HCT116 (cell line): ENCODE data around the gene GP1BB. TPM values are rescaled to one million over a fixed set of nuclear protein-coding genes. Genes with fewer than 3 reads are reported as not detected.

Experiments used
- ATAC-seq: fragments of 200-7000 bp; cut with Tn5 transposase; 2 replicates; pipeline ENCODE4 v1.9.1; 2020; ENCODE audit warnings: mild to moderate bottlenecking, moderate library complexity
- BruUV-seq: library from RNA; stranded (reverse); fragments of 400-500 nt; replicated peaks from 2 replicates; lab custom pipeline; 2021; lab: Mats Ljungman, UMichigan
- CTCF ChIA-PET: fragments of 300-600 bp; sonication (Branson Sonifier 250); formaldehyde crosslinking; loops from one replicate; lab custom pipeline; 2021; ENCODE audit warnings: antibody characterized with exemption; lab: Charles Lee
- POLR2A ChIA-PET: fragments of 300-600, 350-600 bp; sonication (Branson Sonifier 250); formaldehyde crosslinking; loops from one replicate; lab custom pipeline; 2021; ENCODE audit warnings: antibody characterized with exemption; lab: Charles Lee
- RAD21 ChIA-PET, 2 experiments: fragments of 300-600 bp; sonication (Branson Sonifier 250); formaldehyde crosslinking; loops; one replicate each; lab custom pipeline; 2023; ENCODE audit warnings: low total read pairs in 2 of 2; ENCODE audit not compliant: uncharacterized antibody in 2 of 2, unreplicated experiment in 2 of 2, low non-redundant PET in 1 of 2; lab: Charles Lee
- DNase-seq: peaks from one replicate; pipeline ENCODE4 v3.0.0-alpha.2; 2010; ENCODE audit warnings: low read depth, low spot score
- H2AFZ ChIP-seq: fragments of 200-600 bp; shearing (Covaris generic), sonication (generic); 2 replicates; pipeline ENCODE4 v1.6.1; 2017; ENCODE audit warnings: low read depth, mixed run types, mixed read lengths, antibody characterized with exemption, low read length; ENCODE audit not compliant: poor library complexity, severe bottlenecking
- H3K27ac ChIP-seq: 2 replicates; pipeline ENCODE4 v1.5.1; 2012; ENCODE audit warnings: low read depth, low read length
- H3K27me3 ChIP-seq: fragments of 200-600 bp; sonication (generic); 2 replicates; pipeline ENCODE4 v1.6.1; 2016; ENCODE audit warnings: mixed run types, low read length, mixed read lengths; ENCODE audit not compliant: insufficient read depth
- H3K36me3 ChIP-seq, 2 experiments: fragments of 200-500 bp in 1 of 2; fragments of 200-600 bp in 1 of 2; sonication (Bioruptor generic) in 1 of 2; sonication (generic) in 1 of 2; 2 replicates each; pipeline versions ENCODE4 v1.5.1 to v1.6.1; 2014 to 2016; ENCODE audit warnings: low read length in 2 of 2, inconsistent platforms in 1 of 2, mixed read lengths in 1 of 2, mixed run types in 1 of 2; ENCODE audit not compliant: insufficient read depth in 2 of 2, control insufficient read depth in 1 of 2
- H3K4me1 ChIP-seq, 2 experiments: fragments of 200-600 bp in 1 of 2; sonication (generic) in 1 of 2; 2 replicates each; pipeline versions ENCODE4 v1.5.1 to v1.6.1; 2012 to 2017; ENCODE audit warnings: low read length in 2 of 2, inconsistent platforms in 1 of 2, mild to moderate bottlenecking in 1 of 2, mixed read lengths in 1 of 2, mixed run types in 1 of 2, moderate library complexity in 1 of 2; ENCODE audit not compliant: insufficient read depth in 2 of 2, control insufficient read depth in 1 of 2
- H3K4me2 ChIP-seq: fragments of 200-600 bp; sonication (generic); 2 replicates; pipeline ENCODE4 v1.6.1; 2017; ENCODE audit warnings: mixed run types, low read length, mixed read lengths
- H3K4me3 ChIP-seq, 2 experiments: fragments of 200-600 bp in 1 of 2; sonication (generic) in 1 of 2; replicated peaks in 1 of 2; 2 replicates each; pipeline ENCODE4 v1.5.1; 2011 to 2016; ENCODE audit warnings: low read length in 2 of 2, control low read depth in 1 of 2, low read depth in 1 of 2, mild to moderate bottlenecking in 1 of 2, mixed read lengths in 1 of 2, mixed run types in 1 of 2
- H3K79me2 ChIP-seq: fragments of 200-600 bp; sonication (generic); 2 replicates; pipeline ENCODE4 v1.6.1; 2017; ENCODE audit warnings: mild to moderate bottlenecking, mixed run types, low read length, moderate library complexity, mixed read lengths; ENCODE audit not compliant: insufficient read depth
- H3K9ac ChIP-seq: fragments of 200-600 bp; sonication (generic); 2 replicates; pipeline ENCODE4 v1.6.1; 2016; ENCODE audit warnings: low read length, mixed read lengths
- H3K9me2 ChIP-seq: fragments of 200-600 bp; sonication (generic), shearing (Covaris generic); 2 replicates; pipeline ENCODE4 v1.6.1; 2017; ENCODE audit warnings: mixed run types, mild to moderate bottlenecking, moderate library complexity; ENCODE audit not compliant: insufficient read depth
- H3K9me3 ChIP-seq, 2 experiments: fragments of 200-500 bp in 1 of 2; fragments of 200-600 bp in 1 of 2; sonication (Bioruptor generic) in 1 of 2; sonication (generic) in 1 of 2; 2 replicates each; pipeline ENCODE4 v1.6.1; 2014 to 2017; ENCODE audit warnings: low read length in 2 of 2, mixed read lengths in 2 of 2, inconsistent platforms in 1 of 2, low read depth in 1 of 2, mild to moderate bottlenecking in 1 of 2, mixed run types in 1 of 2, moderate library complexity in 1 of 2; ENCODE audit not compliant: control insufficient read depth in 1 of 2, insufficient read depth in 1 of 2
- H4K20me1 ChIP-seq: fragments of 200-600 bp; sonication (generic), shearing (Covaris generic); 2 replicates; pipeline ENCODE4 v1.6.1; 2017; ENCODE audit warnings: mixed run types, mild to moderate bottlenecking, moderate library complexity; ENCODE audit not compliant: insufficient read depth
- EGR1 ChIP-seq: IDR thresholded peaks from 2 replicates; pipeline ENCODE4 v1.6.1; 2012; ENCODE audit warnings: low read depth
- ELF1 ChIP-seq: IDR thresholded peaks from 2 replicates; pipeline ENCODE4 v1.6.1; 2012; ENCODE audit warnings: low read depth, borderline replicate concordance
- FOSL1 ChIP-seq: IDR thresholded peaks from 2 replicates; pipeline ENCODE4 v1.6.1; 2012; ENCODE audit warnings: low read depth
- JUND ChIP-seq: IDR thresholded peaks from 2 replicates; pipeline ENCODE4 v1.6.1; 2012
- POLR2AphosphoS5 ChIP-seq: IDR thresholded peaks from 2 replicates; pipeline ENCODE4 v1.6.1; 2011; ENCODE audit warnings: mild to moderate bottlenecking, low read depth, low read length, moderate library complexity
- RAD21 ChIP-seq: IDR thresholded peaks from 2 replicates; pipeline ENCODE4 v1.6.1; 2012; ENCODE audit warnings: low read depth, mild to moderate bottlenecking
- TCF7L2 ChIP-seq: IDR thresholded peaks from 2 replicates; pipeline ENCODE4 v1.7.0; 2011; ENCODE audit warnings: borderline replicate concordance, inconsistent platforms; ENCODE audit not compliant: insufficient read depth, insufficient read length; ENCODE audit errors: extremely low read depth
- ZBTB33 ChIP-seq: IDR thresholded peaks from 2 replicates; pipeline ENCODE4 v1.6.1; 2011; ENCODE audit warnings: mild to moderate bottlenecking, low read length, moderate library complexity; ENCODE audit not compliant: insufficient replicate concordance; ENCODE audit errors: extremely low read depth
- ZFX ChIP-seq: fragments of 450-650 bp; IDR thresholded peaks from 2 replicates; pipeline ENCODE4 v1.6.1; 2017
- intact Hi-C: fragments of 100-400 bp; cut with micrococcal nuclease; formaldehyde crosslinking; loops from 2 replicates; pipeline ENCODE4 v1.10.0; 2022
- total RNA-seq: library from RNA; stranded (reverse); gene quantifications from one replicate; pipeline ENCODE4 v1.2.1, GENCODE V29; 2021; ENCODE audit not compliant: unreplicated experiment

The GP1BB gene
- total RNA-seq, 1 experiment from 2014 or later: 4.8 TPM

GRCh38 chr22:19714312-19715187 lies 8.8 kb upstream of the GP1BB start, which contains the start of gene SEPTIN5:
Gene SEPTIN5 (plus strand): TSS chr22:19714503. CDS start chr22:19714589, 86 bp downstream.
- intact Hi-C loops: loop anchor here (5.0 to 10.0 kb wide), 2 partner anchors 32 to 420 kb away; partner anchors contain the start of gene CLTCL1
- Histone ChIP-seq H3K4me2 (peak within 1 kb of the TSS; percentile 80), H3K9me3 (no peaks in the 10 kb centered on the region), H3K4me1 (peaks cover 5 to 28% of the 10 kb centered on the region in 2 experiments; a peak in 3 of 4 replicates), H3K27me3 (no peaks in the 10 kb centered on the region), H3K9ac (peak within 1 kb of the TSS; percentile 38; the same call in 1 of the 2 replicates), H3K36me3 (no peaks in the 10 kb centered on the region), H4K20me1 (no peaks in the 10 kb centered on the region), H3K27ac (peak within 1 kb of the TSS; percentile 29; the same call in 1 of the 2 replicates), H3K79me2 (no peaks in the 10 kb centered on the region), H2AFZ (no peak within 1 kb of the TSS), H3K4me3 (peak within 1 kb of the TSS; percentile 44 to 57), H3K9me2 (no peaks in the 10 kb centered on the region)
- POLR2A ChIA-PET: interaction anchor here (0.7 kb wide), 1 partner anchor 11 kb away, joined by 3 read pairs; no protein-coding TSS in a partner anchor
- no peak for DNase-seq
- 0 out of 2 replicates have a peak, but pooled peaks have one; percentile 7 for ATAC-seq
- CTCF ChIA-PET: interaction anchor here (1.1 kb wide), 1 partner anchor 16 kb away, joined by 4 read pairs; no protein-coding TSS in a partner anchor
- RAD21 ChIA-PET: no interaction called here
- TF ChIP-seq RAD21 (no peak), ZFX (no peak), EGR1 (no peak)
- BruUV-seq: no TSS peak

- Histone ChIP-seq H3K79me2 (no peaks in the 10 kb centered on the region), H3K4me3 (peak overlapping the region; percentile 44 to 57), H3K9me3 (no peaks in the 10 kb centered on the region), H3K27me3 (no peaks in the 10 kb centered on the region), H4K20me1 (no peaks in the 10 kb centered on the region), H3K4me1 (peaks cover 5 to 28% of the 10 kb centered on the region in 2 experiments; a peak in 3 of 4 replicates), H3K36me3 (no peaks in the 10 kb centered on the region), H3K4me2 (peak overlapping the region; percentile 80), H3K9me2 (no peaks in the 10 kb centered on the region), H2AFZ (no peak overlapping the region), H3K27ac (peak overlapping the region; percentile 29; the same call in 1 of the 2 replicates), H3K9ac (peak overlapping the region; percentile 38; the same call in 1 of the 2 replicates)
- no TSS peak for BruUV-seq
- RAD21 ChIA-PET: no interaction called here
- CTCF ChIA-PET: interaction anchor here (1.1 kb wide), 1 partner anchor 15 kb away, joined by 4 read pairs; no protein-coding TSS in a partner anchor
- TF ChIP-seq ELF1 (no peak), TCF7L2 (no peak), FOSL1 (no peak), ZBTB33 (no peak), POLR2AphosphoS5 (no peak), RAD21 (no peak), JUND (no peak)
- no peak for ATAC-seq
- no peak for DNase-seq
- POLR2A ChIA-PET: interaction anchor here (0.7 kb wide), 1 partner anchor 12 kb away, joined by 3 read pairs; no protein-coding TSS in a partner anchor
- intact Hi-C loops: loop anchor here (5.0 to 10.0 kb wide), 2 partner anchors 33 to 421 kb away; partner anchors contain the start of gene CLTCL1
Observed at GRCh38 chr22:19715188-19715930, 8.0 kb upstream of the GP1BB start.
